HG02759 (cell line): Measurements from ENCODE around the gene AK3.

Source experiments
- ATAC-seq: cut with Tn5 transposase; IDR thresholded peaks from one replicate; pipeline ENCODE4 v1.9.1; 2021; ENCODE audit warnings: mild to moderate bottlenecking, moderate library complexity; ENCODE audit not compliant: unreplicated experiment

AK3 gene

GRCh38 chr9:4750023-4750673 is 9.1 kb upstream of the AK3 start:
- no peak for ATAC-seq

- ATAC-seq, result no peak
Measured at GRCh38 chr9:4748612-4749011, 7.6 kb upstream of the AK3 start.

GRCh38 chr9:4746278-4747030 is 5.5 kb upstream of the AK3 start:
- ATAC-seq, result no peak

GRCh38 chr9:4743131-4743875 is 2.3 kb upstream of the AK3 start:
- no peak for ATAC-seq

GRCh38 chr9:4742246-4742645 is 1.2 kb upstream of the AK3 start:
- ATAC-seq, result no peak

- ATAC-seq, result no peak
Measured at GRCh38 chr9:4741365-4742089, 525 bp upstream of the AK3 start.

GRCh38 chr9:4740388-4740637 is 689 bp downstream of the AK3 start:
- ATAC-seq, result no peak

- no peak for ATAC-seq
Measured at GRCh38 chr9:4739587-4740387, 1.2 kb downstream of the AK3 start.

GRCh38 chr9:4738866-4739586 is 2.0 kb downstream of the AK3 start:
- no peak for ATAC-seq

- ATAC-seq, result no peak
Measured at GRCh38 chr9:4734150-4734549, 6.9 kb downstream of the AK3 start.

GRCh38 chr9:4732890-4733289 is 8.1 kb downstream of the AK3 start:
- no peak for ATAC-seq

GRCh38 chr9:4727593-4727992 is 13.4 kb downstream of the AK3 start:
- no peak for ATAC-seq

- ATAC-seq, result no peak
Measured at GRCh38 chr9:4725706-4726442, 15.1 kb downstream of the AK3 start.

- no peak for ATAC-seq
Measured at GRCh38 chr9:4721736-4722135, 19.3 kb downstream of the AK3 start.

- ATAC-seq, result no peak
Measured at GRCh38 chr9:4718911-4719310, 22.1 kb downstream of the AK3 start.

GRCh38 chr9:4717815-4718214 is 23.2 kb downstream of the AK3 start:
- ATAC-seq, result no peak

GRCh38 chr9:4716163-4716562 is 24.8 kb downstream of the AK3 start:
- ATAC-seq, result no peak

- ATAC-seq, result no peak
Measured at GRCh38 chr9:4714266-4715016, 26.6 kb downstream of the AK3 start.

- ATAC-seq, result no peak
Measured at GRCh38 chr9:4713849-4714248, 27.2 kb downstream of the AK3 start.
